Body of pancreas (tissue), 4 donors: ENCODE results near the gene KIF18A.

Experiments
- POLR2A ChIP-seq, 3 donors: fragments of 450-650 bp; IDR thresholded peaks; one replicate each; pipeline ENCODE4 v1.6.1; 2016; ENCODE audit warnings: antibody characterized with exemption in 3 of 3, mild to moderate bottlenecking in 2 of 3
- TF ChIP-seq, protein P1 (sequence below), 7 experiments: fragments of 450-650 bp in 4 of 7; fragments of 200-600 bp in 3 of 7; sonication (generic) in 3 of 7; IDR thresholded peaks; one replicate each; pipeline ENCODE4 v1.5.1; 2016 to 2019; ENCODE audit warnings: antibody characterized with exemption in 7 of 7

- TF ChIP-seq, protein P1, sequence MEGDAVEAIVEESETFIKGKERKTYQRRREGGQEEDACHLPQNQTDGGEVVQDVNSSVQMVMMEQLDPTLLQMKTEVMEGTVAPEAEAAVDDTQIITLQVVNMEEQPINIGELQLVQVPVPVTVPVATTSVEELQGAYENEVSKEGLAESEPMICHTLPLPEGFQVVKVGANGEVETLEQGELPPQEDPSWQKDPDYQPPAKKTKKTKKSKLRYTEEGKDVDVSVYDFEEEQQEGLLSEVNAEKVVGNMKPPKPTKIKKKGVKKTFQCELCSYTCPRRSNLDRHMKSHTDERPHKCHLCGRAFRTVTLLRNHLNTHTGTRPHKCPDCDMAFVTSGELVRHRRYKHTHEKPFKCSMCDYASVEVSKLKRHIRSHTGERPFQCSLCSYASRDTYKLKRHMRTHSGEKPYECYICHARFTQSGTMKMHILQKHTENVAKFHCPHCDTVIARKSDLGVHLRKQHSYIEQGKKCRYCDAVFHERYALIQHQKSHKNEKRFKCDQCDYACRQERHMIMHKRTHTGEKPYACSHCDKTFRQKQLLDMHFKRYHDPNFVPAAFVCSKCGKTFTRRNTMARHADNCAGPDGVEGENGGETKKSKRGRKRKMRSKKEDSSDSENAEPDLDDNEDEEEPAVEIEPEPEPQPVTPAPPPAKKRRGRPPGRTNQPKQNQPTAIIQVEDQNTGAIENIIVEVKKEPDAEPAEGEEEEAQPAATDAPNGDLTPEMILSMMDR (IDR thresholded peaks at IDR 0.05), result no peak
- no peak for TF ChIP-seq POLR2A (IDR thresholded peaks at IDR 0.05)
These were observed 98.6 kb downstream of the KIF18A start for GRCh38 chr11:28009388-28009787.
